NCI-H1694 (cell line): ENCODE results near the gene KLKB1.
"Not testable (repeated sequence)": the region's sequence is repeated elsewhere in the genome, so short reads cannot be mapped to it uniquely, and the experiment has no call there.

Source experiments
- DNase-seq: peaks from one replicate; lab custom pipeline; 2025; lab: John Stamatoyannopoulos, UW

Gene KLKB1

DNA sequence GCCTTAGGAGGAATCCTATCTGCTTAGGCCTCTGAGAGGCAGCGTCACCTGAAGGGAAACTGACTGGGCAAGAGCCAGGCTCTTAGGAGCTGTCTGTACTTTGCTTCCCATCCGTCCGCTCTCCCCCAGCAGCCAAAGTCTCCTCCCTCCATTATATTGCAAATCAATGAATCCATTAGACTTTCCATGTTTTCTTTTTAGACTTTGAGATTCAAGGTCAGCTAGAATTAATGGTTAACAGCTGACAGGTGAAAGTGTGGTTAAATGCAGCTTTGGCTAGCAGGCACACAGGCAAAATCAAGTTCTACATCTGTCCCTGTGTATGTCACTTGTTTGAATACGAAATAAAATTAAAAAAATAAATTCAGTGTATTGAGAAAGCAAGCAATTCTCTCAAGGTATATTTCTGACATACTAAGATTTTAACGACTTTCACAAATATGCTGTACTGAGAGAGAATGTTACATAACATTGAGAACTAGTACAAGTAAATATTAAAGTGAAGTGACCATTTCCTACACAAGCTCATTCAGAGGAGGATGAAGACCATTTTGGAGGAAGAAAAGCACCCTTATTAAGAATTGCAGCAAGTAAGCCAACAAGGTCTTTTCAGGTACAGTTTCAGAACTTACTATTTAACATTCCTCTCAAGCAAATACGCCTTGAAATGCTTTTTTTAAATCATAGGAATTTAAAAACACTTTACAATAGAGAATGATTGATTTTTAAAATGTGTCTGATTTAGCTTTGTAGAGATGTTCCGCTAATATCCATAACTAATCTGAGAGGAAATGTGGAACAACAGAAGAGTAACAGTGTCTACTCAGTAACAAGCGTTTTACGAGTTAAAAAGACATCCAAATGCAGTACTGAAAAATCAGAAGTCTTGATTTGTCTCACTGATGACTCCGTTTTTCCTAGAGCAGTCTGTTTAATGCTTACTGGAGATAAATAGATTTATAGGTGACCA is 38.7 kb downstream of the KLKB1 start, which contains the start of gene F11:
F11 (plus strand) TSS at position 507 of the 970 bp plus-strand sequence. CDS start 948 bp downstream, outside the sequence.
- no peak for DNase-seq

DNA sequence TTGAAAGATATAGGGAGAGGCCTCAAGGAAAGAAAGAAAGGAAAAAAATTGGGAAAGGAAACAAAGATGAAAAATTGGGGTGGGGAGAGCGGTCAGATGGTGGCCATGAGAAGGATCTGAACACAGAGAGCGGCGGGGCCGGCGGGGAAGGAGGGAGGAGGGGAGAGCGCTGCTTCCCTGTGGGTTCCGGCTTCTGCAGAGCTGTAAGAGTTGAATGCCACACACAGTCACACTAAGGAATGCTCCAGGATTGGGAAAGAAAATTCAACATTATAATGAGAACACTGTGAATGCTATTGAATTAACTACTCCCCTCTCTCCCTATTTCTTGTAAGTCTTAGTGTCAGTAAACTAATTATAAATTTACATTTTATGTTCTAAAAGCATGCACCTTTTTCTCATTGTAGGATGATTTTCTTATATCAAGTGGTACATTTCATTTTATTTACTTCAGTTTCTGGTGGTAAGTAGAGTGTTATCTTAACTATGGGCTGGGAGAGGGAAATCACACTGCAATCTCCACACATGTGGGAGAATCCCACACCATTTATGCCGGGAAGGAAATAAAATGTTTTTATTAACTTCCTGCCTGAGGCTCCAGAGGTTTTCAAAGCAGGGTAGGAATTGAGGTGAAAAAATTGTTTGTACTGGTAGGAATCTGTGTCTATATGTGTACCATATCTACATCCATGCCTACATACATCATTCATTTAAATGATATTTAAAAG is 39.6 kb downstream of the KLKB1 start:
- no peak for DNase-seq

DNA sequence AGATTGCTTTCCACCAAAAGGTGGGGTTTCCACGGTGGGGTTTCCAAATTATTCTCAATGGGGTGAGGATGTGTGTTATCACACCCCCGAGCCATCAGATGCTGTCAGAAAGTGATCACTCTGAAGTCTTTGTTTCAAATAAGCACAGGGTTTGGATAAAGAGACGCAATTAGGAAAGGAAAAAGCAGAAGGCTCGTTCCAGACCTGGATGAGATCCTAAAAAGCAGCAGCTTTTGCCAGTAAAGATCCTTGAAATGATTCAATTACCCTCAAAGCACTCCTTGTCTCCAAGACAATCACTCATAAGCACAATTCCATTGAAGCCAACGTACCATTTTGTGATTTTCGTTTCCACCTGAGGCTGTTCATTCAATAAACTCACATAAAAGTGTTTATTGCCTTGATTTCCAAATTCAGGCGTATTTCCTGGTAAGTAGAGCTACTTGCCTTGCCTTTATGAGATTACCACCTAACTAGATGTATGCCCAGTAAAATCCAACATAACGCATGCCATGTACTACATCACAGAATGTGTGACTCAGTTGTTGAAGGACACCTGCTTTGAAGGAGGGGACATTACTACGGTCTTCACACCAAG is 43.9 kb downstream of the KLKB1 start:
- no peak for DNase-seq

DNA sequence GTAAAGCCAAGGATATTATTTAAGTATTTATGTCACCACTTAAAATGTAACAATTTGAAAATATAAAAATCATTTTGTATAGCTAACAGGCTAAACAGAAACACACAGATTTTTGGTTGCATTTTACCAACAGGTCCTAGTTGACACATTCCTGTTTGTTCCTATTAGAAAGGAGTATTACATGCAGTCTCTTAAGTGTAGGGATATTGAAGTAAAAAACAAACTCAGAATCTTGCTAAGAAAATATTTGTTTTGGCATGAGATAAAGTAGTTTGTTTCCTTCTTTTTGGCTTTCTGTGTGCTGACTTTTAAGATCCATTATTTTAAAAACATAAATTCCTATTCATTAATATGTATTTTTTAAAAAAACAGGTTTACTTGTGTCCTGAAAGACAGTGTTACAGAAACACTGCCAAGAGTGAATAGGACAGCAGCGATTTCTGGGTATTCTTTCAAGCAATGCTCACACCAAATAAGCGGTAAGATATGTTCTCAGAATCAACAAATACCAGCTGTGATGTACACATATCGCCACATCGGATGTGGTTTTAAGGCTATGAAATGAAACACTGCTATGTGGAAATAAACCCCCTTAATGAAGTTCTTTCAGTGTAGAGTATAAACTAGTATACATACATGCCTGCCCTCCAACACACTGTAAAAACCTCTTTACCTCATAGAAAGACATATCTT is 45.5 kb downstream of the KLKB1 start:
- no peak for DNase-seq

DNA sequence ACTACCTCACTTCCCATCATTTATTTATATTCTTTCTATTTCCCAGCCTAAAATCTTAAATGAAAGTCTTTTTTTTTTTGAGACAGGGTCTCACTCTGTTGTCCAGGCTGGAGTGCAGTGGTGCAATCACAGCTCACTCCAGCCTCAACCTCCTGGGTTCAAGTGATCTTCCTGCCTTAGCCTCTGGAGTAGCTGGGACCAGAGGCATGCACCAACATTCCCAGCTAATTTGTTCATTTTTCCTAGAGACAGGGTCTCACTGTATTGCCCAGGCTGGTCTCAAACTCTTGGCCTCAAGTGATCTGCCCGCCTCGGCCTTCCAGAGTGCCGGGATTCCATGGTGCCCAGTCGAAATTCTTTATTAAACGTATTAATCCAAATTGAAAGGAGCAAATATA is 46.1 kb downstream of the KLKB1 start:
- DNase-seq = not testable (repeated sequence)

DNA sequence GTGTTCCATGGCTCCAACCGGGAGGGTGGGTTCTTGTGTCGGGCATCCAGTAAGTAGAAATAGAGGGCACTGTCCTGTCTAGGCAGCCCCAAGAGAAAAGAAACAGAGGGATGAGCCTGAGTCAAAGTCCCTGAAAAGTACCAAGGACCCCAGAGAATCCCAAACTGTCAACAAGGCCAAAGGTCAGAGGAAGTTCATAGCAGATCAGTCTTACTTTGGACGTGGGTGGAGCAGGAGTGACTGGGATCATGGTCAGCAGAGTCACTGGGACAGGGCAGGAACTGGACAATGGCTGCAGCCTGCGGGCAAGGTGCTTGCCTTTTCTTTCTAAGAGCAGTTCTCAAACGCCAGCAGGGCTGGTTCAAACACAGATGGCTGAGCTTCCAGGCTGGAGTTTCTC is 56.0 kb downstream of the KLKB1 start:
- DNase-seq = no peak

DNA sequence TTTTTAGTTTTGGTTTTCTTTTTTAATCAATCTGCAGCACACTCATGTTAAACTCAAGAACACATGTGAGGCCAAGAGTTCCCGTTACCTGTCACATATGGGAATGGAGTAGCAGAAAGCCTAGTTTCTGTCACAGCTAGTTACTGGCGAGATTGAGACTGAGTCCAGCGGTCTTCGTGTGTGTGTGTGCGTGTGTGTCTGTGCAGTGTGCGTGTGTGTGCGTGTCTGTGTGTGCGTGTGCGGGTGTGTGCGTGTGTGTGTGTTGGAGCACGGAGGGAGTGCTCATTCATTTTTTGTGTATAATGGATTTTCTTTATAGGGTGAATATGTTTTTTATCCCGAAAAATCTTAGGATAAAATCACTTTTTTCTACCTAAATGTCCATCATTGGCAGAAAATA is 57.8 kb downstream of the KLKB1 start:
- DNase-seq = no peak

DNA sequence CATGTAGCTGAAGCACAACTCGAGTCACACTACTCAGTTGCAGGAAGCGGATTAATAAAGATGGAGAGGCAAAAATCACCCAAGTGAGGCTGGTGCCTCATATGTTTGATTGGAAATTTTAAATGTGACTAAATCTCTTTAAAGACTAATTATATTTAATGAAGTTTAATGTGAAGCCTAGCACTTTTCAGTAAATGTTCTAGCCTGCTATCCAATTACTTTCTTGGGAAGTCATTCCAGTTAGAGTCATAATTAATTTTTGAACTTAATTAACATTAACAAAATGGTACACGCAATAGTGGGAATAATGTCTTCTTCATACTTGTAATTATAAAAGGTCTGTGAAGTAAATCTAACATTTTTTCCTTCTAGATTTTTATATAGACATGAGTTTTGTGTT is 59.3 kb downstream of the KLKB1 start:
- no peak for DNase-seq

DNA sequence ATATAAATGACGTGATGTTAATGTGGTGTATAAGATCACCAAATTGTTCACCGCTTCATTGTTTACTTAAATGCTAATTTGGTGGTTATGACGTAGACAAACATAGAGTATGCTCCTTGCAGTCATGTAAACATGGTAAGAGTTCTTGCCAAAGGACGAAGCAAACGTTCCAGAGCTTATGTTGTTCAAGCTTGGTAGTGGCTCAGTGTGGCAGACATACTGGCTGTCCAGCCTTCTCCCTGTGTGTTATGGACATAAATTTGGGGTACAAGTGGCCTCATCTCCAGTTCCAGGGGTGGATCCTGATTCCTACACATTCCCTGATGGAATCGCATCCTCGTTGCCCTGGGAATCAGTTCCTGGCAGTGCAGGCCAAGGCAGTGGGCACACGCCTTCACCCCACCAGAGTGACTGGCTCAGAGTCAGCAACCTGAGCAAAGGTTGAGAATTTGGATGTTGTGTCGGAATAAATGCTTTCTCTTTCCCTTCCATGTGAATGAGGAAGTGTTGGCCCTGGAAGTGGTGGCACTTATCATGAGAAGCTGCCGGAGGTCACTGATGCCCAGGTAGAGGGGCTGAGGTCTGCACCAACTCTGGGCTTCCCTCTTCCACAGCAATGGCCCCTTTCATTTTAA is 64.1 kb downstream of the KLKB1 start:
- DNase-seq = no peak

DNA sequence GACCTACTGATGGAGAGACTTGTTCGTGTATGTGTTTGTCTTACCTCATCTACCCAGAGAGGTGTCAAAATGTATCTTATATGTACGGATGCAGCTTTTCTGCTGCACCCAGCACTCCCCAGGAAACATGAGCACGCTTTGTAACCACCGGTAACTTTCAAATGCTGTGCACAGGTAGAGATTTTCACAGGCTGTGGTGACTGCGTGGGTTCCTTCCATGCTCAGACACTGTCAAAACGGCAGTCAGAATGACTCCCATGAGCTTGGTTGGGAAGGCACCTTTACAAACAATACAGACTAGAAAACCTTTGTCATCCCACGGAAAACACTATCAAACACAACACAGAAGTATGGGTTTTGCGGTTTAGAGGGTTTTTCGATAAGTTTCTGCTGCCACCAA is 66.9 kb downstream of the KLKB1 start:
- no peak for DNase-seq

DNA sequence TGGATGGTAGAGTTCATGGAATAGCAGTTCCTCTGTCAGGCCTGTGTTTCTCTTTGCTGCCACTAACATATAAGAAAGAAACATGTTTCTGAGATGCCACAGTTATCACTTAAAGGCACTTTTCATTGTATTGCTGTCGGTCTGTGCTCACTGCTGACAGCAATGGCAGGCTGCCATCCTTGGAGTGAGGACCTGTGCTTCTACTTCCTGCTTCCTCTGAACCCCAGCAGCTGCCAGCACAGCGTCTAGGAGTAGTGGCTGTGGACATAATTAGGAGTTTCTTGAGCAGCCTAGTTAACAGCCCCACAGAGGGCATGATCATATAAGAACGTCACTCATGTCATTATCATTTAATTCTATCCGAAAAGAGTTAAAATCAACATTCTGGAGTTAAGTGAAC is 69.2 kb downstream of the KLKB1 start:
- DNase-seq = no peak

DNA sequence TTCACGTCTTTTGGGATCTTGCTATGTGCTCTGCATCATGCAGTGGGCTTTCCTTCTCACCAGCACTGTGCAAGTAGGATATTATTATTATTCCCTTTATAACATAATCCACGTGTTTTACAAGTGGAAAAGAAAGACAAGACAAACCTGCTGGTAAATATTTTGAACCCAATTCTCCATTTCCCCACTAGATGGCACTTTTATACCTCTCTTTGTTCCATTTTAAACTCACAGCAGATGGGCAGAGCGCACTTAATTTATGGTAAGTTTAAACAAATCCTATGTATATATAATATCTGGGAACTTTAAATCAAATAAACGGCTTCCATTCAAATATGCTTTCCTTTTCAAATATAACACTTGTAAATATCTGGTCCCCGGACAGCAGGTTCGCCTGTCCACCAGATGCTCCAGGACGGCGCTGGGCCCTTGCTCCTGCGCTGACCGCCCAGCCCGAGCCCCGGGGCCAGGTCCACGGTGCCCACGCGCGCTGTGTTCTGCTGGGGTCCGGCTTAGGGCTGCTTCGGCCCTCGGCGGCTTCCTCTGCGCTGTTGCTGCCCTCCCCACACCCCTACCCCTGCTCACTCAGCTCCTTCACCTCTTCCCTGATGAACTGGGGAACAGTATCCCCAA is 69.8 kb downstream of the KLKB1 start:
- DNase-seq = peak; percentile 36

DNA sequence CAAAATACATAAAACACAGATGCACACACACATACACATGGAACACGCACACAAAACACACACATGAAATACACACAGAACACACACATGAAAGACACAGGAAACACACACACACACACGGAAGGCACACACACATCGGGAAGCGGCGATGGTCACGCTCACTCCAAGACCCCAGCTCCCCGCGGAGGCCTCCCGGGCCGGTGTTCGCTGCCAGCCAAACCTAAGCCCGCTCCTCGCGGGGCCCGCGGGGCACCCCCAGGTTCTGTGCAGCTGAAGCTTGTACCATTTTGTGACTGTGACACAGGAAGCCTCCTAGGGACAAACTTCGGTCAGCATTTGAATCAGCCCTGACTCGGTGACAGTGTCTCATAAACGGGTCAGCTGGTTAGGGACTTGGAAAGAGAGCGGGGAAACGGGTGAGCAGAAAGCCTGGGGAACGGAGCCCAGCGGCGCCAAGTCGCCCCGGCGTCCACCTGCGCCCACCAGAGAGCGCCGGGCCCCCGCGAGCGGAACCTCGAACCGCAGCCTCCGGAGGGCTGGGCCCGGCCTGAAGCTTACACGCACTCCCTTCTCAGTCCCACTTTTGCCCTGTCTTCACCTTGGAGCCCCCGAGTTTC is 70.8 kb downstream of the KLKB1 start:
- DNase-seq = no peak

DNA sequence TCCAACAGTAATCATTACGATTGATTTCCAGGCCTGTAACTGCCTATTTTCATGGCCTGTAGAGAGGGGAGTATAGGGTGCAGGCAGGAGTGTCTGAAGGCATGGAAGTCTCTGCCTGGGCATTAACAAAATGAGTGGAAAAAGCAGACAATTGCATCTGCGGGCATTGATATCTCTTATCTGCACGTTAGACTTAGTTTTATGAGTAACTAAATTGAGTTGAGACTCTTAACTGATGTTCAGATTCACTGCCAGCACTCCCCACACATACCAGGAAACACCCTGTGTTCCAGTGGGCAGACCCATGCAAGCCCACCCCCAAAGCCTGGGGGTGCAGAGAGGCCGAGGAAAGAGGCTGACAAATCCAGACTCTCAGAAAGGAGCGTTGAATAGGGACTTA is 72.0 kb downstream of the KLKB1 start:
- DNase-seq = no peak

DNA sequence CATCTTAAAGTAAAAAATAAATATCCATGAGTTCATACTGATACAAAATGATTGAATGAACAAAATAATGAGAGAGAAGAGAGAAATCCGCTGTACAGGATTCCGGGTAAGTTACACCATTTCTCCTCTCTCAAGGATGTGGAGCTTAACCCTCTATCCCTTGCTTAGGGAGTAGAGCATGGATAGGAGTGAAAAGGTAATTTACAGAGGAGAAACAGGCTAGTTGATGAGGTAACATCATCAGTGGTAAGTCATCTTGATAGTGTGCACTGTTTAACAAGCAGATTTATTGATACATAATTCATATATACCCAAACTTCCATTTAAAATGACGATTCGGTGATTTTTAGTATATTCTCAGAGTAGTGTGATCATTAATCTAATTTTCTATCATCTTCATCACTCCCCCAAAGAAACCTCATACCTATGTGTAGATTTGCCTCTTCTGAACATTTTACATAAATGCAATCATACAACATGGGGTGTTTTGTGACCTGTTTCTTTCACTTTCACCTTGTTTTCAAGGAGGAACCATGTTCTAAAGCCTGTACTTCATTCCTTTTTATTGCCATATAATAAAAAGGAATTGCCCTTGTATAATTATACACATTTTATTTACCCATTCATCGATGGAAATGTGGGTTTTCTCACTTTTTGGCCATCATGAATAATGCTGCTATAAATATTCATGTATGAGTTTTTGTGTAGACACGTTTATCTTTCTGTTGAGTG is 73.5 kb downstream of the KLKB1 start:
- no peak for DNase-seq

DNA sequence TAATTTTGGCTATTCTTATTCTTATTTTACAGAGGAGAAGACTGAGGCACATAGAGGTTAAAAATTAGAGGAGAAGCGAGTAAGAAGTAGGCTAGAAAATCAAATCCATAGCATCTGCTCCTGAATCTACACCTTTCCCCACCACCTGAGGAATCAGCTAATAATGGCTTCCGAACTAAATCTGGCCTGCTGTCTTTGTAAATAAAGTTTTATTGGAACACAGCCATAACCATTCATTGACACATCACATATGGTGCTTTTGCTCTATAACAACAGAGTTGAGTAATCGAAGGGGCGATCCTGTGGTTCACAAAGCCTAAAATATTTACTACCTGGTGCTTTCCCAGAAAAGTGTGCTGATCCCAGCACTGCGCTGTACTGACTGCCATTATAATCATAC is 76.9 kb downstream of the KLKB1 start:
- DNase-seq = no peak

DNA sequence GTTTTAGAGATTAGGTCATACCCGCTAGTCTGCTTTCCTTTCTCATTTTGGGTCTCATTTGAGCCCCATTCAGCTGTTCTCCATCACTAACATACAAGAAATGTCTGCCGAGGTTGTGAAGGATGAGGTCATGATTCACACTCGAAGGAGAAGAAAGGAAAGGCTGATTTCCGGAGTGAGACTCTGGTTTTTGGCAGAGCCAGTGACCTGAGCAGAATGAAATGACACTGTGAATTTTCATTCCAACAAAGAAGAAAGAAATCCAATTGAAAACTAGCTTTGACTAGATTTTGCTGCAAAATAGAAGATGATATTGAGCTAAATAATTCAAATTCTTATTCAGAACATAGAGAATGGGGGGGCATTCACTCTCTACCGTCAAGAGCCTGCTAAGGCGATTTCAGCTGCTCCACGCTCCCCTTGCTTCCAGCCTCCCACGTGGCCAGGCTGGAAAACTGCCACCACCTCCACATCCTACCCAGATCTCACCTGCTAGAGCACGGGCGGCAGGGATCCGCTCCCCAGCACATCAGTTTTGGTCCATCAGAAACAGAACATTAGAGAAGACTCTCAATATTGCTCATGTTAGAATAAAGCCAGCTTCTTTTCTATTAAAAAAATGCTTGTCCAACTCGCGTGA is 77.7 kb downstream of the KLKB1 start:
- DNase-seq = no peak

DNA sequence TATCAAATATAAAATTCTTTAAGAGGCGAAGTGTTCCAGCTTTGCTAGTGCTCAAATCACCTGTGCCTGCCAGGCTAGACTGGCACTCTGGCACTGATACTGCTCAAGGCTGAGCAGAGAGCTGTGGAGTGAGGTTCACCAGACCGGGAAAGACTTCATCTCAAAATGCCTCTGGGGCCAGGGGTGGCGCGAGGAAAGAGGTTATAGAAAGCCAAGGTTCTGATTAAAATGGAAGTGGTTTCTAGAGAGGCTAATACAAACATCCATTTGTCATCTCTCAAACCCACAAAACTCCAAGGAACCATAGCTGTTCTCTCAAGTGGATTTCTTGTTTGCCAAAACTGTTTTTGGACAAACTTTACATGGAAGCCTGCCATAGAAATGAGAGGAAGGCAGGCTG is 80.2 kb downstream of the KLKB1 start:
- no peak for DNase-seq

DNA sequence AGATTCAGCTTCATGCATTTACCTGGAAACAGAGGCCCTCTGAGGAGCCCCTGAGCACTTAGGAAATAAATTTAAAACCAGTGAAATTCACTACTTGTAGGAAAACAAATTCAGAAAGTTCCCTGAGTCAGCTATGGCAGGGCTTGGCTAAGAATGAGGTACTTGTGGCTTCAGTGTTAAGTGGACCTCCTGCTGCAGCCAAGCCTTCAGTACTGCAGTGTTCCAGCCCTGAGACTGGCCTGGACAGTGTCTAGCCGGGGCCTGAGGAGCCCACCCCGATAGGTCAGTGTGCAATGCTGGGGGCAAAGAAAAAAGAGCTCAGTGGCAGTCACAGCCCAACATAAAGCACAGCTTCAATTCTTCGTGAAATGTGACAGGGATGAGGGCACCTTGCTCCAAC is 80.6 kb downstream of the KLKB1 start:
- no peak for DNase-seq
